ENCODE data around the gene FAM98C.
"Not testable (repeated sequence)": the region's sequence is repeated elsewhere in the genome, so short reads cannot be mapped to it uniquely, and the experiment has no call there.

The FAM98C gene

DNA sequence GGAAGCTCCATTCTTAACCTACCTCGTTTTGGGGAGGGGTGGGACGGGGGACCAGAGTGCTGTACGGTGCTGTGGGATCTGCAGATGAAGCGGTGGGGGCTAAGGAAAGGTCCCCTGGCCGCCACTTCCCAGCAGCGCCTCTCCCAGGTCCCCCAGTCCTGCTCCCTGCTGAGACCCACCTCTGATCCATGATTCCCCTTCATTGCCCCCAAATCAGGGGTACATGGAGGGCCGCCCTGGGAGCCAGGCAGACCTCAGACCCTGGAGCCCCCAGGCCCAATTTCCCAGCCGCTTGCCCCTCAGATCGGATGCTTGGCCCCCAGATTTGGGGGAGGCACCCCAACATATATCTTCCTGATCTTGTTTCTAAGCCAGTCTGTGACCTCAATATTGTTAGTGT is 3.8 kb upstream of the FAM98C start:
- no peak for DNase-seq (ENCODE audit: low spot score)

- no peak for DNase-seq (ENCODE audit: low spot score)
Observed at GRCh38 chr19:38399537-38399936, 3.4 kb upstream of the FAM98C start.

- no peak for DNase-seq (ENCODE audit: low spot score)
Observed at GRCh38 chr19:38400361-38400760, 2.5 kb upstream of the FAM98C start.

GRCh38 chr19:38401148-38401547 is 1.7 kb upstream of the FAM98C start:
- DNase-seq (ENCODE audit: low spot score), result peak; percentile 53

DNA sequence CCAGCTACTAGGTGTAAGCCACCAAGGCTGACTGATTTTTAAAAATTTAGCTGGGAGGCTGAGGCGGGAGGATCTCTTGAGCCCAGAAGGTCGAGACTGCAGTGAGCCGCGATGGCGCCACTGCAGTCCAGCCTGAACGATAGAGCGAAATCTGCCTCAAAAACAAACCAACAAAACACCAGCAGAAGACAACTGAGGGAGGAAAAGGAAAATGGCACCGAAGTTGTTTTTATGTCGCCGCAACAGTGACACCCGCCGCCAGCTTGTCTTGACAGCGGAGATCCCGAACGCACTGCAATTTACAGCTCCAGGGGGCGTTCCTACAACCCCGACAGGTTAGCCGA is 298 bp upstream of the FAM98C start:
- no peak for DNase-seq (ENCODE audit: low spot score)

GRCh38 chr19:38404858-38405257 is 2.0 kb downstream of the FAM98C start:
- no peak for DNase-seq (ENCODE audit: low spot score)

- DNase-seq (ENCODE audit: low spot score), result no peak
Observed at GRCh38 chr19:38405276-38405675, 2.4 kb downstream of the FAM98C start.

DNA sequence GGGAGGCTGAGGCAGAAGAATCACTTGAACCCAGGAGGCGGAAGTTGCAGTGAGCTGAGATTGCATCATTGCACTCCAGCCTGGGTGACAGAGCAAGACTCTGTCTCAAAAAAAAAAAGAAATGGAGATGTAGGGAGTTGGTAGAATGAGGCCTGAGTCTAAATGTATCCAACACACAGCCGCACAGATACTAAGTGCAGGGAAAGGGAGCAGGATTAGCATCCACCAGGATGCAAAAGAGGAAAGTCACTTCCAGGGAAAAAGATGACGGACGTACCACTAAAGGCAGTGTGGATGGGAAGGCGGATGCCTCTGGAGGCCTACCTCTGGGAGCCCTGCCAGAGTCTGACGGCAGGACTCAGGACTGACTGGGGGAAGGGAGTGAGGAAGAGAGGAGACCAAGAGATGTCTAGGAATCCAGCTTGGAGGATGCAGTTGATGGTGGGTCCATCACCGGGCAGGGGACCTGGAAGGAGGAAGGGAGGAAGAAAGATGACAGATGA is 6.8 kb downstream of the FAM98C start:
- peak; percentile 28 for DNase-seq (ENCODE audit: low spot score)

- not testable (repeated sequence) for DNase-seq (ENCODE audit: low spot score)
Observed at GRCh38 chr19:38410407-38410806, 7.5 kb downstream of the FAM98C start.

DNA sequence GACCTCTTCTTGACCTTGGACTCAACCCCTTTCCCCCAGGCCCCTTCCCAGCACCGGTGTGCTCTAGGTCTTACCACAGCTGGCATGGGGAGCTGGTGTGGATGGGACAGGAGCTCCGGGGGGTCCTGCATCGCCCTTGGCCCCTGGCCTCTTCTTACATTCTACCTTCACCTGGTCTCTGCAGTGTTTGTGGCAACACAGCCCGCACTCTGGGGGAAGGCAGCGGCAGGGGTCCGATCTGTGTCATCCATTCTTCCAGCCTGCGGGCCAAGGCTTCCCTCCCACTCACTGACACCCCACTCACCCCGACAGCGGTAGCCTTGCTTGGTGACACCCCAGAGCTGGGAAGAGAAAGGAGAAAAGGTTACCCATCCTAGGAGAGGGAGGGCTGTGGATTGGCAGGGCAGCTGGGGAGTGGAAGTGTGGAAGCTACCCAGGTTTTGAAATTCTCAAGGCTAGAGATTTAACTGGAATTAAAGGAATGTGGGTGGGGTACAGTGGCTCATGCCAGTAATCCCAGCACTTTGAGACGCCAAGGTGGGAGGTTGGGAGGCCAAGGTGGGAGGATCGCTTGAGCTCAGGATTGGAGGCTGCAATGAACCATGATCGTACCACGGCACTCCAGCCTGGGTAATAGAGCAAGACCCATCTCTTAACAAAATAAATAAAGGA is 8.3 kb downstream of the FAM98C start:
- DNase-seq (ENCODE audit: low spot score), result no peak

- DNase-seq (ENCODE audit: low spot score), result not testable (repeated sequence)
Observed at GRCh38 chr19:38411898-38412297, 9.0 kb downstream of the FAM98C start.

- no peak for DNase-seq (ENCODE audit: low spot score)
Observed at GRCh38 chr19:38412491-38412890, 9.6 kb downstream of the FAM98C start.

GRCh38 chr19:38412961-38413360 is 10.1 kb downstream of the FAM98C start:
- DNase-seq (ENCODE audit: low spot score), result no peak

- DNase-seq (ENCODE audit: low spot score), result no peak
Observed at GRCh38 chr19:38413416-38413815, 10.5 kb downstream of the FAM98C start.

GRCh38 chr19:38417146-38417543 is 14.3 kb downstream of the FAM98C start:
- no peak for DNase-seq (ENCODE audit: low spot score)

GRCh38 chr19:38417544-38418506 is 14.9 kb downstream of the FAM98C start:
- DNase-seq (ENCODE audit: low spot score), result peak; percentile 23

DNA sequence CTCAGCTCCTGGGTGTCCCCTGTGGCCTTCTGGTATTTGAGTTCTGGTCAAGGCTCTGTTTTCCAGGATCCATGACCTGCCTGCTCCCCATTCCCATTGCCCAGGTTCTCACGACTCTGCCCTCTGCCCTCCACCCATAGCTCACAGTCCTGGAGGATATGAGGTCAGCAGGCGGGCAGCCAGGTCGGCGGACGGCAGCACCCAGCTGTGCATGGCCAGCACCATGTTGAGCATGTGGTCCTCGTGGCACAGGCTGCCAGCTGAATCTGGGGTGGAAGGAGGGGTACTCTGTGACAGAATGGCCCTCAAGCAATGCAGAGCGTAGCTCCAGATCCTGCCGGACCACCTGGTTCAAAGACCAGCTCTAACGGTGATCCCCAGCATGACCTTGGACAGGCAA is 18.0 kb downstream of the FAM98C start:
- no peak for DNase-seq (ENCODE audit: low spot score)

DNA sequence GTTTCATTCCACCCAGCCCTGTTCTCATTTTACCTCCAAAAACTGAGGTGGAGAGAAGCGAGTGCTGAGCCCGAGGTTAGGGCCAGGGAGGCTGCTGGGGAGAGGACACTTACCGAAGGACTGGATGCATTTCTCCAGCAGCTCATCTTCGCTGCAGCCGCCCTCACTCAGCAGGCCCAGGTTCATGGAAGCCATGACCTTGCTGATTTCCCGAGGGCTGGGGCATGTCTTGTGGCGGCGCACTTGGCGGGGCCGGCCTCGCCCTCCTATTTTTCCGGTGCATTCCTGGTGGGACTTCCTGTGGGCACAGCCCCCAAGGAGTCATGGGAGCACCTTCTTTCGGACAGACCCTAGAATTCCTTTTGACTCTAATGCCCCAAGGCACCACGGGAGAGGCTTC is 19.0 kb downstream of the FAM98C start:
- DNase-seq (ENCODE audit: low spot score), result no peak

GRCh38 chr19:38422438-38422837 is 19.5 kb downstream of the FAM98C start:
- no peak for DNase-seq (ENCODE audit: low spot score)

- no peak for DNase-seq (ENCODE audit: low spot score)
Observed at GRCh38 chr19:38424272-38424671, 21.4 kb downstream of the FAM98C start.

DNA sequence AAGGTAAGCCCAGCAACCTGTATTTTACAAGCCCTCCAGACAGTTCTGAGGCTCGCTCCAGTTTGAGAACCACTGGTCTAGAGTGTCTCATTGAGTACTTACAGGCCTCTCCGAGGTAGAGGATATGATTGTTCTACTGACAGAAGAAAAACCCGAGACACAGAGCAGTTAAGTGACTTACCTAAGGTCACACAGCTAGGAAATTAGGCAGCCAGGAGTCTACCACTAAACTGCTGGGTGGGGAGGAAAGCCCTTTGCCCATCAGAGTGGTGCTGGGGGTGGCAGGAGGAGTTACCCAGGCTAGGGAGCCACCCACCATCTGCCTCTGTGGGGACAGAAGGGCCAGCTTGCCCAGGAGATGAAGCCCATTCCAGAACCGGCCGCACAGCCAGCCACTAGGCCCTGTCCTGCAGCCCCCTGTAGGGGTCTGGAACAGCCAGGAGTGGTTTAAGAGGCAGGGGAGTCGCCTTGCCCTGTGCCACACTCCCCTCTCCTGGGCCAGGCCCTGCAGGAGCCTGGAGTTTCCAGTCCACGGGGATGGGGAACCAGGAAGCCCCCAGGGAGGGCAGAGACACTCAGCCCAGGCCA is 22.4 kb downstream of the FAM98C start:
- DNase-seq (ENCODE audit: low spot score), result no peak

GRCh38 chr19:38425810-38426466 is 23.0 kb downstream of the FAM98C start, which contains the start of gene RASGRP4:
RASGRP4 (minus strand) TSS chr19:38426219; CDS start chr19:38426091, 128 bp downstream.
- no peak for DNase-seq (ENCODE audit: low spot score)
